ENCODE measurements around the gene REEP3. TPM values are rescaled to one million over a fixed set of nuclear protein-coding genes. Genes with fewer than 3 reads are reported as not detected.

REEP3 gene
- 8.1 and 8.8 TPM in 2 replicates for total RNA-seq
- total RNA-seq (2013): 10.0 TPM
- polyA plus RNA-seq: 2.2 and 3.7 TPM in 2 replicates
- polyA minus RNA-seq: 2.3 and 3.1 TPM in 2 replicates

- POLR2A ChIA-PET: interaction anchor here (0.7 to 1.6 kb wide), 4 partner anchors 55 to 252 kb away, joined by 3 to 4 read pairs (median 4); partner anchors contain the start of gene JMJD1C
- intact Hi-C loops (cut with micrococcal nuclease): loop anchor here (1.0 to 5.0 kb wide), 2 partner anchors 109 to 303 kb away; no protein-coding TSS in a partner anchor
- Histone ChIP-seq H3K4me3 (ENCODE audit: control extremely low read depth in 1 of 5, extremely low read depth in 1 of 5, insufficient read depth in 1 of 5, low read depth in 2 of 5, low read length in 4 of 5) (peak within 1 kb of the TSS; percentile 46 to 89 (median 82)), H3K4me1 (ENCODE audit: control insufficient read depth in 2 of 2, insufficient read depth in 2 of 2, low read length in 2 of 2) (peaks cover 6 to 17% of the 10 kb centered on the region in 2 donors), H2AFZ (ENCODE audit: insufficient read depth, low read depth, low read length, poor library complexity, severe bottlenecking) (peak within 1 kb of the TSS; percentile 92), H3K27me3 (replicated peaks in 1 of 4; ENCODE audit: control extremely low read depth in 1 of 4, control insufficient read depth in 3 of 4, insufficient read depth in 4 of 4, low read length in 3 of 4) (no peaks in the 10 kb centered on the region), H3K9me3 (ENCODE audit: control extremely low read depth in 1 of 3, control insufficient read depth in 2 of 3, insufficient read depth in 1 of 3, low read length in 2 of 3) (no peaks in the 10 kb centered on the region), H3K27ac (ENCODE audit: low read length in 2 of 2) (peak within 1 kb of the TSS; percentile 75 to 79), H3K4me2 (replicated peaks; ENCODE audit: low read depth, low read length, poor library complexity, severe bottlenecking) (peak within 1 kb of the TSS; percentile 91), H3K9ac (ENCODE audit: low read length) (peak within 1 kb of the TSS; percentile 82), H3K36me3 (replicated peaks in 1 of 2; ENCODE audit: control extremely low read depth in 1 of 2, control insufficient read depth in 1 of 2, extremely low read depth in 1 of 2, insufficient read depth in 2 of 2, low read length in 1 of 2) (no peaks in the 10 kb centered on the region), H4K20me1 (ENCODE audit: control insufficient read depth, insufficient read depth, low read length, poor library complexity, severe bottlenecking) (peaks cover 6% of the 10 kb centered on the region), H3K79me2 (ENCODE audit: control insufficient read depth, insufficient read depth, low read length) (peaks cover 84% of the 10 kb centered on the region)
- DNase-seq (no peak), ATAC-seq (ENCODE audit: low read depth) (peak; percentile 84)
- TF ChIP-seq CTCF (IDR thresholded peaks at IDR 0.05) (no peak), EZH2 (IDR thresholded peaks at IDR 0.05; ENCODE audit: borderline replicate concordance, insufficient read depth, low read depth, low read length, poor library complexity, severe bottlenecking) (no peak)
- Mint-ChIP-seq H3K27me3 (no peaks in the 10 kb centered on the region), H3K9me3 (ENCODE audit: insufficient read depth) (no peaks in the 10 kb centered on the region), H3K4me1 (peaks cover 41% of the 10 kb centered on the region), H3K4me3 (peak within 1 kb of the TSS; percentile 91), H3K27ac (peak within 1 kb of the TSS; percentile 89)
- CTCF ChIA-PET: interaction anchor here (1.9 to 3.1 kb wide), 2 partner anchors 109 to 200 kb away, joined by 6 to 12 read pairs; no protein-coding TSS in a partner anchor
- WGBS (ENCODE audit: insufficient coverage): 12% methylated on average over 43 of the region's 52 CpGs
Observed at GRCh38 chr10:63520500-63521415, at the start of gene REEP3. Gene REEP3 (plus strand): TSS chr10:63521401. CDS start chr10:63521546, 145 bp downstream.

- Histone ChIP-seq H2AFZ (ENCODE audit: insufficient read depth, low read depth, low read length, poor library complexity, severe bottlenecking) (no peak overlapping the region), H3K27ac (ENCODE audit: low read length in 2 of 2) (no peak overlapping the region), H3K27me3 (replicated peaks in 1 of 4; ENCODE audit: control extremely low read depth in 1 of 4, control insufficient read depth in 3 of 4, insufficient read depth in 4 of 4, low read length in 3 of 4) (no peaks in the 10 kb centered on the region), H3K4me3 (ENCODE audit: control extremely low read depth in 1 of 5, extremely low read depth in 1 of 5, insufficient read depth in 1 of 5, low read depth in 2 of 5, low read length in 4 of 5) (no peak overlapping the region), H4K20me1 (ENCODE audit: control insufficient read depth, insufficient read depth, low read length, poor library complexity, severe bottlenecking) (peaks cover 15% of the 10 kb centered on the region), H3K4me2 (replicated peaks; ENCODE audit: low read depth, low read length, poor library complexity, severe bottlenecking) (no peak overlapping the region), H3K9ac (ENCODE audit: low read length) (no peak overlapping the region), H3K79me2 (ENCODE audit: control insufficient read depth, insufficient read depth, low read length) (peaks cover 50% of the 10 kb centered on the region), H3K4me1 (ENCODE audit: control insufficient read depth in 2 of 2, insufficient read depth in 2 of 2, low read length in 2 of 2) (no peaks in the 10 kb centered on the region), H3K36me3 (replicated peaks in 1 of 2; ENCODE audit: control extremely low read depth in 1 of 2, control insufficient read depth in 1 of 2, extremely low read depth in 1 of 2, insufficient read depth in 2 of 2, low read length in 1 of 2) (no peaks in the 10 kb centered on the region), H3K9me3 (ENCODE audit: control extremely low read depth in 1 of 3, control insufficient read depth in 2 of 3, insufficient read depth in 1 of 3, low read length in 2 of 3) (no peaks in the 10 kb centered on the region)
- intact Hi-C loops (cut with micrococcal nuclease): no loop called here
- WGBS (ENCODE audit: insufficient coverage): 97% methylated on average over 6 of the region's 8 CpGs
- ATAC-seq (ENCODE audit: low read depth): no peak
- ChIA-PET CTCF (no interaction called here), POLR2A (no interaction called here)
- Mint-ChIP-seq H3K9me3 (ENCODE audit: insufficient read depth) (no peaks in the 10 kb centered on the region), H3K27ac (no peak overlapping the region), H3K4me3 (no peak overlapping the region), H3K4me1 (peaks cover 18% of the 10 kb centered on the region), H3K27me3 (no peaks in the 10 kb centered on the region)
- DNase-seq: no peak
- TF ChIP-seq EZH2 (IDR thresholded peaks at IDR 0.05; ENCODE audit: borderline replicate concordance, insufficient read depth, low read depth, low read length, poor library complexity, severe bottlenecking): no peak
- TF ChIP-seq CTCF (IDR thresholded peaks at IDR 0.05): no peak
Observed at GRCh38 chr10:63474488-63474887, 46.7 kb upstream of the REEP3 start.

Measured in B cell (primary cell).